Testis (tissue), 3 donors: Measurements from ENCODE around the gene ATP5F1D. TPM values are rescaled to one million over a fixed set of nuclear protein-coding genes. Genes with fewer than 3 reads are reported as not detected.
A peak's percentile ranks its signal among the peaks of the same experiment; 100 is the strongest.

ENCODE experiments used
- DNase-seq: peaks from one replicate; pipeline ENCODE4 v3.0.0-alpha.2; 2019
- H3K27ac ChIP-seq, 2 donors: fragments of 200-600 bp; sonication (generic); one replicate each; pipeline ENCODE4 v1.5.1; 2019
- H3K27me3 ChIP-seq: fragments of 200-600 bp; sonication (generic); one replicate; pipeline ENCODE4 v1.5.1; 2019
- H3K36me3 ChIP-seq: fragments of 200-600 bp; sonication (generic); one replicate; pipeline ENCODE4 v1.5.1; 2017; ENCODE audit warnings: low read depth; ENCODE audit errors: missing control alignments
- H3K4me1 ChIP-seq: fragments of 200-600 bp; sonication (generic); one replicate; pipeline ENCODE4 v1.5.1; 2019
- H3K4me3 ChIP-seq, 2 donors: fragments of 200-600 bp; sonication (generic); one replicate each; pipeline ENCODE4 v1.5.1; 2017 to 2019
- H3K9me3 ChIP-seq: fragments of 200-600 bp; sonication (generic); one replicate; pipeline ENCODE4 v1.5.1; 2017
- POLR2A ChIP-seq: fragments of 450-650 bp; IDR thresholded peaks from one replicate; pipeline ENCODE4 v1.6.1; 2017; ENCODE audit warnings: antibody characterized with exemption, mild to moderate bottlenecking, moderate library complexity
- WGBS, 2 donors: methylation state at CpG; one replicate each; pipeline ENCODE4 v1.1.5; 2018; 5-methylcytosine and 5-hydroxymethylcytosine counted together
- intact Hi-C: fragments of 100-400 bp; cut with DNase I; formaldehyde crosslinking; loops from one replicate; pipeline ENCODE4 v1.15.1; 2023; ENCODE audit warnings: low total_unique reads
- polyA plus RNA-seq: library from polyadenylated mRNA; stranded (reverse); fragments of 350-450 nt; fragmentation: Illumina TruSeq; extraction: RNeasy Lipid Tissue Mini Kit (QIAGEN cat#74804); gene quantifications from one replicate; pipeline ENCODE4 v1.2.3, GENCODE V29; 2014; ENCODE audit warnings: low read depth, low replicate concordance; ENCODE audit not compliant: insufficient read depth
- total RNA-seq, 2 donors: library from RNA; depleted of rRNA; stranded (reverse); fragments of >200 nt; gene quantifications; one replicate each; pipeline ENCODE4 v1.2.3, GENCODE V29; 2016
- TF ChIP-seq, protein P1 (sequence below), 3 experiments: fragments of 450-650 bp in 2 of 3; fragments of 200-600 bp in 1 of 3; sonication (generic) in 1 of 3; IDR thresholded peaks; one replicate each; pipeline ENCODE4 v1.5.1; 2016 to 2019; ENCODE audit warnings: antibody characterized with exemption in 3 of 3, mild to moderate bottlenecking in 2 of 3, moderate library complexity in 1 of 3

The ATP5F1D gene
- total and polyA plus RNA-seq, 3 donors from 2014 or later, result 94.5 to 166 (median 104) TPM

DNA sequence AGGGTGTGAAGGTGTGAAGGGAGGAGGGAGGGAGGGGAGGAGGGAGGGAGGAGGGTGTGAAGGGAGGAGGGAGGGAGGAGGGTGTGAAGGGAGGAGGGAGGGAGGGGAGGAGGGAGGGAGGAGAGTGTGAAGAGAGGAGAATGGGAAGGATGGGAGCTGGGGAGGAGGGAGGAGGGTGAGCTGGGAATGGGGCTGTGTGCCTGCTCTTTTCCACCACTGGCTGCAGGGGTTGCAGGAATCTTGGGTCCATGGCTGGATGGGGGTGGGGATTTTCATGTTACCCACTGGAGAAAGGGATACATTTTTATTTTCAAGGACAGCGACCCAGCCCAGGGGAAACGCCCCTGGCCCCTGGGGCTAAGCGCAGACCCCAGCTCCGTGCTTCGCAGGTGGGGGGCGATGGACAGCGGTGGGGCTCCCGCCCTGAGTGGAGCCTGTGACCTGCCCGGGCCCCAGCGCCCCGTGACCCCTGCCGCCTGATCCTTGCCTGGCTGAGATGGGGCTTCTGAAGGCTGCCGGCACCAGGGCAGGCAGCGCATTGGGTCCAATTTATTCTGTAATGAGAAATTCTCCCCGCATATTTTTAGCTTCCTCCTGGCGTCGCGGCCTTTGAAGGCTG is 41.1 kb downstream of the ATP5F1D start:
- Histone ChIP-seq H3K4me3 (no peak overlapping the region), H3K4me1 (peaks cover 19% of the 10 kb centered on the region), H3K27me3 (no peaks in the 10 kb centered on the region), H3K9me3 (no peaks in the 10 kb centered on the region), H3K36me3 (no peaks in the 10 kb centered on the region), H3K27ac (no peak overlapping the region)
- intact Hi-C loops, result no loop called here
- TF ChIP-seq, protein P1, sequence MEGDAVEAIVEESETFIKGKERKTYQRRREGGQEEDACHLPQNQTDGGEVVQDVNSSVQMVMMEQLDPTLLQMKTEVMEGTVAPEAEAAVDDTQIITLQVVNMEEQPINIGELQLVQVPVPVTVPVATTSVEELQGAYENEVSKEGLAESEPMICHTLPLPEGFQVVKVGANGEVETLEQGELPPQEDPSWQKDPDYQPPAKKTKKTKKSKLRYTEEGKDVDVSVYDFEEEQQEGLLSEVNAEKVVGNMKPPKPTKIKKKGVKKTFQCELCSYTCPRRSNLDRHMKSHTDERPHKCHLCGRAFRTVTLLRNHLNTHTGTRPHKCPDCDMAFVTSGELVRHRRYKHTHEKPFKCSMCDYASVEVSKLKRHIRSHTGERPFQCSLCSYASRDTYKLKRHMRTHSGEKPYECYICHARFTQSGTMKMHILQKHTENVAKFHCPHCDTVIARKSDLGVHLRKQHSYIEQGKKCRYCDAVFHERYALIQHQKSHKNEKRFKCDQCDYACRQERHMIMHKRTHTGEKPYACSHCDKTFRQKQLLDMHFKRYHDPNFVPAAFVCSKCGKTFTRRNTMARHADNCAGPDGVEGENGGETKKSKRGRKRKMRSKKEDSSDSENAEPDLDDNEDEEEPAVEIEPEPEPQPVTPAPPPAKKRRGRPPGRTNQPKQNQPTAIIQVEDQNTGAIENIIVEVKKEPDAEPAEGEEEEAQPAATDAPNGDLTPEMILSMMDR (IDR thresholded peaks at IDR 0.05), result no peak
- no peak for TF ChIP-seq POLR2A
- 54 to 66% methylated on average over 15 to 18 of the region's 18 CpGs for WGBS, 2 donors
- DNase-seq, result no peak

DNA sequence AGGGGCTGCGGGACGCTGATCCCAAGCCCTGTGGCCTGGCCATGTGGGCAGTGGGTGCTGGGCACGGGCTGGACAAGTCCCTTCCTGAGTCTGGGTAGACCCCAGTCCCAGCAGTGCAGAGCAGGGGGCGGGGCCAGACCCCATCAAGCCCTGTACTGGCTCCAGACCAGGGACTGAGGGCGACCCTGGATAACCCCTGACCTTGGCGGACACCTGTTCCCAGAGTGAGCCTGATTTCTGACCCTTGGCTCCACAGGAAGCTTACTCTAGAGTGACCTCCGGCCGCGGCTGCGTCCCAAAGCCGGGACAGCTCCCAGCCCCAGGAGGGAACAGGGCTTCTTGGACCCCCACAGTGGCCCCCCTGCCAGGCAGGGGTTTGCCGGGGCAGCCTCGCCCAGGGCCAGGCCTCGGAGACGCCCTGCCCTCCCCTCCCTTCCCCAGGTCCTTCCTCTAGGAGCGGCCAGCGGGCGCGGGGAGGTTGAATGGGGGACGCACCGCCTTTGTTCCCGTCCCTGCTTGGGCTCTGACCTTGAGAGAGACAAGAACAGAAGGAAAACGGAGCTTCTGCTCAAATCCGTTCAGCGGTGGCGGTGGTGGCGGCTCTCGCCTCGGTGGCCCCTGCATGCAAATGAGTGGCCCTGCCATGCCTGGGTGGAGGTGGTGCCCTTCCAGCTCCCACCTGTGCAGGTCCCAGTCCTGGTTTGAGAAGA is 41.8 kb downstream of the ATP5F1D start:
- intact Hi-C loops, result no loop called here
- 43 to 49% methylated on average over 6 to 26 of the region's 29 CpGs for WGBS, 2 donors
- Histone ChIP-seq H3K4me1 (peaks cover 20% of the 10 kb centered on the region), H3K27me3 (no peaks in the 10 kb centered on the region), H3K36me3 (no peaks in the 10 kb centered on the region), H3K27ac (peak overlapping the region in 1 of 2 donors; percentile 44), H3K4me3 (no peak overlapping the region), H3K9me3 (no peaks in the 10 kb centered on the region)
- peak; percentile 51 for DNase-seq
- TF ChIP-seq, protein P1 (IDR thresholded peaks at IDR 0.05), result no peak
- no peak for TF ChIP-seq POLR2A

DNA sequence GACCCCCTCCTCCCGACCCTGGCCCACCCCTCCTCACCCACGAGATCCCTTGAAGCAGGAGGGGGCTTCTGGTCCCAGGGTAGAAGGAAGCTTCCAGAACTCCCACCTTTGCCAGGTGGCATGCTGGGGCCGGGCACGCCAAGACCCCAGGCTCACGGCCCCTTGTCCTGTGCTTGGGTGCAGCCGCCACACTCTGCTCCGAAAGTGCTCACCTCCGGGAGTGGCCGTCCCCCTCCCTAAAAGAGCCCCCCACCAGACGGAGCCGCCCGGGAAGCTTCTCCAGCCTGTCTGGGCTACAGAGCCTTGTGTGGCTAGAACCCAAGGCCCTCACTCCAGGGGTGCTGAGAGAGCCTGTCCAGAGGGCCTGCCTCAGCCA is 42.4 kb downstream of the ATP5F1D start:
- Histone ChIP-seq H3K4me3 (no peak overlapping the region), H3K9me3 (no peaks in the 10 kb centered on the region), H3K36me3 (no peaks in the 10 kb centered on the region), H3K4me1 (peaks cover 20% of the 10 kb centered on the region), H3K27ac (no peak overlapping the region), H3K27me3 (no peaks in the 10 kb centered on the region)
- no peak for DNase-seq
- intact Hi-C loops, result no loop called here
- no peak for TF ChIP-seq POLR2A
- TF ChIP-seq, protein P1 (IDR thresholded peaks at IDR 0.05), result no peak
- WGBS, 2 donors, result 80% methylated on average over 12 of the region's 12 CpGs; no CpG with 5 or more reads in 1 of the 2 donors

DNA sequence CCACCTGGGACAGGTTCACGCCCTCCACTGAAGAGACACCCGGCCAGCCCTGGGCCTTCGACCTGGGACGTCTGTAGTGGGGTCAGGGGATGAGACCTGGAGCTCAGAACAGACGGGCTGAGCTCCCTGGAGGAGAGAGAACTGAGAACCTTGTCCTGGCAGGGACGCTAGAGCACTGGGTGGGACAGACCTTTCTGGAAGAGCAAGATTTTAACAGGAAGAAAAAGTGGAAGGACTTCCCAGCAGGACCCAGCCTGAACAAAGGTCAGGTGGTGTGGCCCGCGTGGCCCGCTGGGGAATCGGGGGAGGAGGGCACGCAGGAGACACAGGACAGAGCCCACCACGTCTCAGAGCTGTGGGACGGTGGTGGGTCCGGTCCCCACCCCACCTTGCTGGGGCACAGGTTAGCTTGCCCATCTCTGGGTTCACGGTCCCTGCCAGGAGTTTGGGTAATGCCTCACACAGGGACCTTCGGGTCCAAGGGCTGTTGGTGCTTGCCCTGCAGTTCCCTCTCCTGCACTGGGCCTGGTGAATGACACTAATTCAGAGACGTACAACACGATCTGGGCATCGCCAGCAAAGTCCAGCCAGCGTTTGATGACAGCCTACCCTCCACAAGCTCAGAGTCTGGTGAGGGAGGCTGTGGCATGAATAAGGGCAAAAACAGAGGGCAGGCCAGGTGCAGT is 42.9 kb downstream of the ATP5F1D start:
- DNase-seq, result no peak
- no peaks in the 10 kb centered on the region for H3K36me3 ChIP-seq
- H3K4me1 ChIP-seq, result peaks cover 20% of the 10 kb centered on the region
- H3K4me3 ChIP-seq, result no peak overlapping the region
- H3K27ac ChIP-seq, result no peak overlapping the region
- intact Hi-C loops, result no loop called here
- TF ChIP-seq, protein P1 (IDR thresholded peaks at IDR 0.05), result no peak
- no peak for TF ChIP-seq POLR2A
- WGBS, 2 donors, result 61 to 74% methylated on average over 20 of the region's 20 CpGs
- no peaks in the 10 kb centered on the region for H3K9me3 ChIP-seq
- H3K27me3 ChIP-seq, result no peaks in the 10 kb centered on the region
